Stimulated activated CD4-positive, alpha-beta T cell treated with anti-CD3 and anti-CD28 coated beads, Interleukin-4, amount 100 ng/mL, for 48 hours (primary cell): Measurements from ENCODE around the gene GPR45.

Experiments
- DNase-seq, 2 donors: peaks; one replicate each; pipeline ENCODE4 v3.0.0-alpha.2; 2020; ENCODE audit warnings: low read depth in 2 of 2

Gene GPR45

GRCh38 chr2:105254531-105255210, 13.1 kb downstream of the GPR45 start:
- DNase-seq, result no peak

GRCh38 chr2:105255979-105256378, 14.4 kb downstream of the GPR45 start:
- DNase-seq, result no peak

GRCh38 chr2:105256431-105257047, 15.0 kb downstream of the GPR45 start:
- DNase-seq, result no peak

- DNase-seq, result no peak
Measured at GRCh38 chr2:105257981-105258380, 16.4 kb downstream of the GPR45 start.

GRCh38 chr2:105258835-105259350, 17.4 kb downstream of the GPR45 start:
- no peak for DNase-seq

- no peak for DNase-seq
Measured at GRCh38 chr2:105261061-105261460, 19.5 kb downstream of the GPR45 start.

- no peak for DNase-seq
Measured at GRCh38 chr2:105262651-105263091, 21.1 kb downstream of the GPR45 start.

GRCh38 chr2:105269426-105269825, 27.9 kb downstream of the GPR45 start:
- DNase-seq, result no peak

- no peak for DNase-seq
Measured at GRCh38 chr2:105271393-105272045, 30.0 kb downstream of the GPR45 start.

- no peak for DNase-seq
Measured at GRCh38 chr2:105272176-105272575, 30.6 kb downstream of the GPR45 start.

- DNase-seq, result no peak
Measured at GRCh38 chr2:105274046-105274445, 32.5 kb downstream of the GPR45 start.

GRCh38 chr2:105278654-105279053, 37.1 kb downstream of the GPR45 start:
- no peak for DNase-seq

GRCh38 chr2:105279126-105279525, 37.6 kb downstream of the GPR45 start:
- DNase-seq, result no peak

- no peak for DNase-seq
Measured at GRCh38 chr2:105280281-105280680, 38.7 kb downstream of the GPR45 start.

- DNase-seq, result no peak
Measured at GRCh38 chr2:105283532-105283931, 42.0 kb downstream of the GPR45 start.

GRCh38 chr2:105287692-105288091, 46.1 kb downstream of the GPR45 start:
- DNase-seq, result peak in 1 of 2 donors; percentile 18

GRCh38 chr2:105288133-105288532, 46.6 kb downstream of the GPR45 start:
- DNase-seq, result no peak

- no peak for DNase-seq
Measured at GRCh38 chr2:105290981-105291660, 49.6 kb downstream of the GPR45 start.

- no peak for DNase-seq
Measured at GRCh38 chr2:105291981-105292380, 50.4 kb downstream of the GPR45 start.
